Transverse colon (tissue), 4 donors: ENCODE data around the gene NRCAM. TPM values are rescaled to one million over a fixed set of nuclear protein-coding genes. Genes with fewer than 3 reads are reported as not detected.

Source experiments
- DNase-seq: peaks from one replicate; pipeline ENCODE4 v3.0.0-alpha.2; 2019
- H3K27ac ChIP-seq, 4 donors: fragments of 200-600 bp; sonication (generic); 2 replicates each; pipeline ENCODE4 v1.5.1; 2016 to 2018; ENCODE audit warnings: inconsistent platforms in 4 of 4
- H3K27me3 ChIP-seq: fragments of 200-600 bp; sonication (generic); 2 replicates; pipeline ENCODE4 v1.5.1; 2017; ENCODE audit warnings: inconsistent platforms
- H3K36me3 ChIP-seq, 4 donors: fragments of 200-600 bp; sonication (generic); 2 replicates each; pipeline ENCODE4 v1.5.1; 2017 to 2019; ENCODE audit warnings: inconsistent platforms in 4 of 4
- H3K4me1 ChIP-seq, 4 donors: fragments of 200-600 bp; sonication (generic); 2 replicates each; pipeline ENCODE4 v1.5.1; 2017 to 2020; ENCODE audit warnings: inconsistent platforms in 4 of 4
- H3K4me3 ChIP-seq, 4 donors: fragments of 200-600 bp; sonication (generic); 1 replicate in 1 of 4; 2 replicates in 3 of 4; pipeline versions ENCODE4 v1.5.1 to v1.6.1; 2017 to 2019; ENCODE audit warnings: inconsistent platforms in 4 of 4
- H3K9me3 ChIP-seq, 2 donors: fragments of 200-600 bp; sonication (generic); 2 replicates each; pipeline ENCODE4 v1.5.1; 2017 to 2019; ENCODE audit warnings: inconsistent platforms in 2 of 2
- CTCF ChIP-seq, 5 experiments: fragments of 200-600 bp in 3 of 5; fragments of 450-650 bp in 2 of 5; sonication (generic) in 3 of 5; IDR thresholded peaks; 1 replicate in 2 of 5; 2 replicates in 3 of 5; pipeline ENCODE4 v1.5.1; 2016 to 2017; ENCODE audit warnings: antibody characterized with exemption in 5 of 5, inconsistent platforms in 3 of 5, mild to moderate bottlenecking in 2 of 5, moderate library complexity in 1 of 5
- EP300 ChIP-seq: sonication (generic); formaldehyde crosslinking; IDR thresholded peaks from one replicate; pipeline ENCODE4 v1.6.1; 2017; ENCODE audit warnings: antibody characterized with exemption, low read depth
- POLR2A ChIP-seq: fragments of 450-650 bp; IDR thresholded peaks from one replicate; pipeline ENCODE4 v1.6.1; 2016; ENCODE audit warnings: antibody characterized with exemption, mild to moderate bottlenecking, moderate library complexity
- POLR2AphosphoS5 ChIP-seq, 3 donors: sonication (generic); formaldehyde crosslinking; IDR thresholded peaks; one replicate each; pipeline ENCODE4 v1.6.1; 2016; ENCODE audit warnings: antibody characterized with exemption in 3 of 3
- WGBS, 2 donors: methylation state at CpG; one replicate each; pipeline ENCODE4 v1.1.5; 2018; ENCODE audit warnings: low coverage in 1 of 2; 5-methylcytosine and 5-hydroxymethylcytosine counted together
- in situ Hi-C, 4 donors: fragments of 200-750 bp; cut with MboI; loops; one replicate each; pipeline versions ENCODE4 v1.15.0 to v1.15.1; 2017; ENCODE audit warnings: low sequenced_read_pairs in 3 of 4, low pct_ligation_motif_present in 1 of 4, low pct_unique_long_range_greater_than_20kb in 1 of 4
- intact Hi-C: fragments of 100-400 bp; cut with DNase I; formaldehyde crosslinking; loops from one replicate; pipeline ENCODE4 v1.15.1; 2023; ENCODE audit warnings: low total_unique reads
- total RNA-seq, 4 donors: library from RNA; depleted of rRNA; stranded (reverse); fragments of >200 nt; gene quantifications; one replicate each; pipeline ENCODE4 v1.1.0, GENCODE V29; 2016

The NRCAM gene
- total RNA-seq, 4 donors from 2014 or later = 0.60 to 2.5 (median 1.8) TPM

GRCh38 chr7:108440613-108441012 is 15.6 kb downstream of the NRCAM start:
- no peak for DNase-seq
- Histone ChIP-seq H3K4me1 (no peaks in the 10 kb centered on the region), H3K27ac (no peak overlapping the region), H3K4me3 (no peak overlapping the region), H3K9me3 (no peaks in the 10 kb centered on the region), H3K36me3 (no peaks in the 10 kb centered on the region), H3K27me3 (no peaks in the 10 kb centered on the region)
- intact Hi-C loops = no loop called here
- TF ChIP-seq POLR2AphosphoS5 (IDR thresholded peaks at IDR 0.05) = no peak
- no peak for TF ChIP-seq EP300
- TF ChIP-seq POLR2A = no peak
- no peak for TF ChIP-seq CTCF (IDR thresholded peaks at IDR 0.05)
- 68 to 79% methylated on average over 3 of the region's 3 CpGs for WGBS, 2 donors
- in situ Hi-C loops = no loop called here

- 89 to 93% methylated on average over 3 of the region's 3 CpGs for WGBS, 2 donors
- intact Hi-C loops (no loop called here), in situ Hi-C loops (no loop called here)
- Histone ChIP-seq H3K9me3 (no peaks in the 10 kb centered on the region), H3K4me3 (no peak overlapping the region), H3K27ac (no peak overlapping the region), H3K36me3 (no peaks in the 10 kb centered on the region), H3K27me3 (no peaks in the 10 kb centered on the region), H3K4me1 (no peaks in the 10 kb centered on the region)
- TF ChIP-seq POLR2AphosphoS5 (IDR thresholded peaks at IDR 0.05) (no peak), POLR2A (no peak), EP300 (no peak), CTCF (IDR thresholded peaks at IDR 0.05) (no peak)
- DNase-seq = no peak
Measured at GRCh38 chr7:108436906-108437305, 19.3 kb downstream of the NRCAM start.

- no peaks in the 10 kb centered on the region for H3K36me3 ChIP-seq
- H3K27me3 ChIP-seq = no peaks in the 10 kb centered on the region
- intact Hi-C loops (no loop called here), in situ Hi-C loops (no loop called here)
- WGBS, 2 donors = 40 to 62% methylated on average over 1 to 2 of the region's 2 CpGs
- H3K4me1 ChIP-seq = no peaks in the 10 kb centered on the region
- no peak overlapping the region for H3K4me3 ChIP-seq
- TF ChIP-seq EP300 (no peak), CTCF (IDR thresholded peaks at IDR 0.05) (no peak), POLR2A (no peak), POLR2AphosphoS5 (IDR thresholded peaks at IDR 0.05) (no peak)
- no peak overlapping the region for H3K27ac ChIP-seq
- DNase-seq = no peak
- no peaks in the 10 kb centered on the region for H3K9me3 ChIP-seq
Measured at GRCh38 chr7:108434010-108434409, 22.2 kb downstream of the NRCAM start.

GRCh38 chr7:108431099-108431498 is 25.1 kb downstream of the NRCAM start:
- H3K4me3 ChIP-seq = no peak overlapping the region
- H3K27me3 ChIP-seq = no peaks in the 10 kb centered on the region
- 67 to 89% methylated on average over 1 of the region's 1 CpG for whole genome bisulfite sequencing, 2 donors
- TF ChIP-seq EP300 (no peak), POLR2A (no peak), CTCF (IDR thresholded peaks at IDR 0.05) (no peak), POLR2AphosphoS5 (IDR thresholded peaks at IDR 0.05) (no peak)
- H3K4me1 ChIP-seq = no peaks in the 10 kb centered on the region
- in situ Hi-C loops (no loop called here), intact Hi-C loops (no loop called here)
- no peak for DNase-seq
- H3K9me3 ChIP-seq = no peaks in the 10 kb centered on the region
- H3K27ac ChIP-seq = no peak overlapping the region
- H3K36me3 ChIP-seq = no peaks in the 10 kb centered on the region
